Neural cell (in vitro differentiated cells): ENCODE results near the gene NRF1.

ENCODE experiments used
- CTCF ChIP-seq: fragments of 450-650 bp; IDR thresholded peaks from 2 replicates; pipeline ENCODE4 v1.5.1; 2014; ENCODE audit warnings: antibody characterized with exemption, mild to moderate bottlenecking, moderate library complexity; ENCODE audit not compliant: poor library complexity, severe bottlenecking
- EP300 ChIP-seq: fragments of 450-650 bp; conservative IDR thresholded peaks from 2 replicates; pipeline ENCODE4 v1.6.1; 2014; ENCODE audit warnings: antibody characterized with exemption, mild to moderate bottlenecking, moderate library complexity; ENCODE audit not compliant: poor library complexity, severe bottlenecking

GRCh38 chr7:129640400-129640799, 28.9 kb downstream of the NRF1 start:
- no peak for TF ChIP-seq CTCF
- TF ChIP-seq EP300, result no peak
